GM18870 (cell line): Measurements from ENCODE around the gene TMEM221.
"Not testable (repeated sequence)": the region's sequence is repeated elsewhere in the genome, so short reads cannot be mapped to it uniquely, and the experiment has no call there.

ENCODE experiments used
- ATAC-seq: cut with Tn5 transposase; IDR thresholded peaks from one replicate; pipeline ENCODE4 v1.9.1; 2021; ENCODE audit warnings: moderate library complexity; ENCODE audit not compliant: unreplicated experiment

TMEM221 gene

DNA sequence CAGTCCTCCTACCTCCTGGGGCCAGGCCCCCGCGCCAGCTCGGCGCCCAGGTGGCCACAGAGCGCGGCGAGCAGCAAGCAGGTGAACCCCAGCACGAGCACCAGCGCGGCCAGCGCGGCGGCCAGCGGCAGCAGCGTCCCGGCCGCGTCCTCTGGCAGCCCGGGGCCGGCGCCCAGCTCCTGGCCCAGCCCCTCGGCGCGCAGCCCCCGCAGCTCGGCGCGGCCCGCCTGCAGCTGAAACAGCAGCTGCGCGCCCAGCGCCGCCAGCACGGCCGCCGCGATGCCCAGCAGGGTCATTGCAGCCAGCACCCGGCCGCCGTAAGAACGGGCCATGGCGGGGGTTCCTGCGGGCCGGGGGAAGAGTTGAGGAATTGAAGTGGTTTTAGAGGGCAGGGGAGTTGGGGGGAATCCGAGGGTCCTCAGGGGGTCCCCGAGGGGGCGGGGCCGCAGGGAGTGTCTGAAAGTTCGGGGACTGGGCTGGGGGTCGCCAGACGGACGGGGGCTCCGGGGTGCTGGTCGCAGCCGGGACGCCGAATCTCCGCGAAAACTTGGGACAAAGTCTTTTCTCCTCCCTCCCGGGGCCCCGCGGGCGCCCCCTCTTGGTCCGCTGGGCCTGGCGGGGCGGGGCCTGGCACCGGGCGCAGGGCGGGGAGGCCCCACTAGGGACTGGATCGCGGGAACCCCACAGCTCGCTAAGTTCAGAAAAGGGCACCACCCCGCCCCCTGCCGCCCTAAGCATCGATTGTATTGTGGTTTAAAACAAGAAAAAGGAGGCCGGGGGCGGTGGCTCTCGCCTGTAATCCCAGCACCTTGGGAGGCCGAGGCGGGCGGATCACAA lies at the start of gene TMEM221:
TSS of gene TMEM221 (minus strand) at position 538 of the 837 bp plus-strand sequence. CDS start at position 332, 206 bp downstream.
- no peak for ATAC-seq

DNA sequence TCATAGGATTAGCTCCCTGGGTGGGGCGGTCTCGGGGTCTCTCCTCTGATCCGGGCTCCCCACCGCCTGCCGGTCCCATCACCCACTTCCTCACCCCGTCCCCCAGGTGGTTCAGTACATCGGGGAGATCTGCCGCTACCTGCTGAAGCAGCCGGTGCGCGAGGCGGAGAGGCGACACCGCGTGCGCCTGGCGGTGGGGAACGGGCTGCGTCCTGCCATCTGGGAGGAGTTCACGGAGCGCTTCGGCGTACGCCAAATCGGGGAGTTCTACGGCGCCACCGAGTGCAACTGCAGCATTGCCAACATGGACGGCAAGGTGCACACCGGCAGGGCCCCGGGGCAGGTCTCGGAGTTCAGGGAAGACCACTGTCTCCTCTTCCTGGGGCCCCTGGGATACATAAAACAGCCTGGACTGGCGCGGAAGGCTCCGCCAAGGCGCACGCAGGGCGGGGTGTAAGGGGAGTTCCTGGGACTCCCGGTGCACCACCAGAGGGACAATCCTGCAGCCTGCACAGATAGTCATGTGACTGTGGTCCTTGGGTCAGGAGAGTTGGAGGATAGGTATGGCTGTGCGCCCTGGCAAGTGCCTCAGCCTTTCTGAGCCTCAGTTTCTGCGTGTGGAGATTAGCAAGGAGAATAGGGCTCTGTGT lies 48.8 kb upstream of the TMEM221 start:
- ATAC-seq: no peak

DNA sequence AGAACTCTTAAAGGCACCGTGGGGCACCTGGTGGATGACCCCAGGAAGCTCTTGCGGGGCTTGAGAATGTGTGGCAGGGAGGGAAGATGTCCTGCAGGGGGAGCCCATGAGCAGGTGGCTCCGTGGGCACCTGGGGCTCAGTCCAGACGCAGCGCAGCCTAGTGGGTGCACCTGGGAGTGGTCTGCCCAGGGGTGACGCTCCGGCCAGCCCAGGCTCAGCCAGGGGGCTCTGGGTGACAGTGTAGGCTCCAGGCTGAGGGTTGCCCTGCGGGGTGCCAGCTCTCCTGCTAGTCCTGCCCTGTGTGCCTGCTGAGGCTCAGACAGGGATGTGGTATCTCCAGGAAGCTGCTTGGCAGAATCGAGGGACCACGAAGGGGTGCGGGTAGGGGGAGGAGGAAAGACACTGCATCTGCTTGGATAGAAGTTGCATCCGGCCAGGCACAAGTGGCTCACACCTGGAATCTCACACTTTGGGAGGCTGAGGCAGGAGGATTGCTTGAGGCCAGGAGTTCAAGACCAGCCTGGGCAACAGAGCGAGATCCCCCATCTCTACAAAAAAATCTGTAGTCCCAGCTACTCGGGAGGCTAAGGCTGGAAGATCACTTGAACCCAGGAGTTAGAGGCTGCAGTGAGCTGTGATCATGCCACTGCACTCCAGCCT lies 48.0 kb upstream of the TMEM221 start:
- ATAC-seq: no peak

DNA sequence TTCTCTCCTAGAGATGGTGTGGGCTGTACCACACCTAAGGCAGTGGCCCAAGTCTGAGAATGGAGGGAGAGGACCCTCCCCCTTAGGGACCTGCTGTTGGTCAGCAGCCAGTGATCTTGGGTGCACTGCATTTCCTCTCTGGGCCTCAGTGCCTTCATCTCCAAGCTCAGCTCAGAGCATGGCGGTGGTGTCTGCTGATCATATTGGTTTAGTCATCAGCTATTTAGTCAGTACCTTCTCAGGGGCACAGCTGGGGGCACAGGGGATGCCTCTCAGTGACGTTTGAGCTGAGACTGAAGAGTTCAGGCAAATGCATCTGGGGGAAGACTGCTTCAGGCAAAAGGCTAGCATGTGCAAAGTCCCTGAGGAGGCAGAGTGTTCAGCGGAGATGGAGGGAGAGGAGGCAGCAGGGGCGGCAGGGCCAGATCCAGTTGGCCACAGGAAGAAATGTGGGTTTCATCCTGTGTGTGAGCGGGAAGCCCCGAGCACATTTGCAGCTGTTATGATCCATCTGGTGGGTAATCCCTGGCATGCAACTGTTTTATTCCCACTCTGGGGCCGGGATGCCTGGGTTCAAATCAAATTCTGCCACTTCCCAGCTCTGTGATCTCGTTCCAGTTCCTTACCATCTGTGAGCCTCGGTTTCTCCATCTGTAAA lies 47.3 kb upstream of the TMEM221 start:
- ATAC-seq: no peak

DNA sequence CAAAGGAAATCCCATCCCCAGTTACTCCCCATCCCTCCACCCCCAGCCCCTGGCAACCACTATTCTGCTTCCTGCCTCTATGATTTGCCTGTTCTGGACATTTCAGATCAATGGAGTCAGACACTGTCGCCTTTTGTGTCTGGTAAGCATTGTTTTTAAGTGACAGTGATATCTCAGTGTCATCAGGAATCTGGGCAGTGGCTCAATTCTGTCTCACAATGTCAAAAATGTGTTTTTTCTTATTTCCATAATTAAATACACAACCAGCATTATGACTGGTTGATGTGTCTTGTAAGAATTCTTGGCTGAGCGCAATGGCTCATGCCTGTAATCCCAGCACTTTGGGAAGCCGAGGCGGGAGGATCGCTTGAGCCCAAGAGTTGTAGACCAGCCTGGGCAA lies 42.8 kb upstream of the TMEM221 start:
- no peak for ATAC-seq

DNA sequence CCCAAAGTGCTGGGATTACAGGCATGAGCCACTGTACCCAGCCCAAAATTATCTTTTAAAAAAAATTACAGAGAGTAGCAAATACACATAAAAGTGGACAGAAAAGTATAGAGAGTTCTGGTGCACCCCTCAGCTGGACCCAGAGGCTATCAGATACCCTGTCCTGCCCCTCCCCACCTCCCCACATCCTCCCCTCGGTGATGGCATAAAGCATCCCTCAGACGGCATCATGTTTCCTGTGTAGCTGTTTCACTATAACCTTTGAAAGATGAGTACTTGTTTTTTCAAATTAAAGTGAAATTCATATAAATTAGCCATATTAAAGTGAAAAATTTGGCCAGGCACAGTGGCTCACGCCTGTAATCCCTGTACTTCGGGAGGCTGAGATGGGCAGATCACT lies 41.9 kb upstream of the TMEM221 start:
- ATAC-seq: no peak

DNA sequence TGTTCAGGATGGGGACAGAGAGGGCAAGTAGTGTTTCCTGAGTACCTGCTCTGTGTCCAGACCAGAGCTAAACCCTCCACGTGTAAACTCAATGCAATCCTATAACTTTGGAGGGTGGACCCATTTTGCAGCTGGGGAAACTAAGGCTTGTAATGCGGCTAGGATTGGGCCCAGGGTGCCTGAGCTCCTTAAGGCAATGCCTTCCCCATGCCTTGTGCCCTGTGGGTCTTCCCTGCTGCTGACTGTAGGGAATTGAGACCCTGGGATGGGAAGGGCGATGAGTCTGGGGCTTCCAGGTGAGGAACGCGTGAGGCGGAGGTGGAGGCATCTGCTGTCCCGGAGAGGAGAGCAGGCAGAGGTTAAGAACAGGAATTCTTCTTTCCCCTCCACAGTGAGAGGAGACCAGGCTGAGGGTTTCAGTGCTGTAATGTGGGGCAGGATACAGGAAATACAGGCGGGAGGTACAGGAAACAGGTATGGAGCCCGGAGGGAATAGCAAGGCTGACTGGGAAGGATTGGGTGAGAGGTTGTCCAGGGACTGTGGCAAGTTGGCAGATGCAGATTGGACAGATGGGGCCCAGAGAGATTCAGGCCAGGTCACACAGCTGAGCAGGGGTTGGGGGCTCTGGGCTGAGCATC lies 41.0 kb upstream of the TMEM221 start:
- ATAC-seq: no peak

DNA sequence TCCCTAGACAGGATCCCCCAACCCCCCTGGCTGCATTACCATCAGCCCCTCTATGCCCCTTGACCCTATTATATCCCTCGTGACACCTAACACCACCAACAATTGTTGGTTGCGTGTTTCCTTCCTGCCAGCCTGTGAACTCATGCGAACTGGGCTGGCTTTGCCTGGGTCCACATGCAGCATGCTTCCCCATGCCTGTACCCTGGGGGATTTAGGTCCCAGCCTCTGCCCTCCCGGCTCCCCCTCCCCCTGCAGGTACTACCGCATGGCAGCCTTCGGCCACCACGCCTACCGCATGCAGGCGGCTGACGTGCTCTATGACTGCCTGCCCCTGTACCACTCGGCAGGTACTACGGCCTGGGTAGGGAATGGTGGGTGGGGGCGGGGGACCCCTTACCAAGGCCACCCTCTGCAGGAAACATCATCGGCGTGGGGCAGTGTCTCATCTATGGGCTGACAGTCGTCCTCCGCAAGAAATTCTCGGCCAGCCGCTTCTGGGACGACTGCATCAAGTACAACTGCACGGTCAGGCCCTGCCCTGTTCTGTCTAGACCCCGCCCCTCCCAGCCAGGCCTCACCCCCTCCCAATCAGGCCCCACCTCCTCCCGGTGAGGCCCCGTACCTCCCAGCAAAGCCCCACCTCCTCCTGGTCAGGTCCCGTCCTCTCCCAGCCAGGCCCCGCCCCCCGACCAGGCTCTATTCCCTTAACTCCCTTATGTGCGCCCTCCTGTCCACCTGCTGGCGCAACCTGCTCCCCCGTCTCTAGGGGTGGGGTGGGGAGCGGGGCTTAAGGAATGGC lies 40.3 kb upstream of the TMEM221 start:
- no peak for ATAC-seq

DNA sequence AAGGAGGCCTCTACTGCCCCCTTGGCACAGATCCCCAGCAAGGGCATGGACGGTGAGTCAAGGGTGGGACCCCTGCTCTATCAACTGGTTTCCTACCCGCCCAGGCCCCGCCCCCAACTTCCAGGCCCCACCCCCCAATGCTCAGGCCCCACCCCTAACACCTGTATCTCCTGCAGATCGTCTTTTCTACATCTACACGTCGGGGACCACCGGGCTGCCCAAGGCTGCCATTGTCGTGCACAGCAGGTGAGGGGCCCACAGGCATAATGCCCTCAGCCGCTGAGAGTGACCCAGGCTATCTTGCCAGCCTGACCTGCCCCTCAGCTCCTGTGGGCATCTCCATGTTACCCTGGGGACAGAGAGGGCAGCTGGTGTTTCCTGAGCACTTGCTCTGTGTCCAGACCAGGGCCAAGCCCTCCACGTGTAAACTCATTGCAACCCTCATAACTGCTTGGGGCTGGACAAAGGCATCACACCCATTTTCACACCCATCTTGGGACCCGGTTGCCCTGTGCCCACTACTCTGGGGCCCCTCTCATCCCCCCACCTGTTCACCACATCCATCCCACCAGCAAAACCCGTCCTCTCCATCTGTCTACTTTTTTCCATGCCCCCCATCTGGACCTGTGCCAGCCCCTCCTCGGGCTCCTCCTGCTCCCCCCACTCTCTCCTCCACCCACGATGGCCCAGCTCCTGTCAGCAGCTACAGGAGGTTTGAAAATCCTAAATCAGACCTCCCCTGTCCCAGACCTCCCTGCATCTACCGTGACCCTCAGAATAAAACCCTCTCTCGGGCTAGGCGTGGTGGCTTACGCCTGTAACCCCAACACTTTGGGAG lies 39.0 kb upstream of the TMEM221 start:
- no peak for ATAC-seq

DNA sequence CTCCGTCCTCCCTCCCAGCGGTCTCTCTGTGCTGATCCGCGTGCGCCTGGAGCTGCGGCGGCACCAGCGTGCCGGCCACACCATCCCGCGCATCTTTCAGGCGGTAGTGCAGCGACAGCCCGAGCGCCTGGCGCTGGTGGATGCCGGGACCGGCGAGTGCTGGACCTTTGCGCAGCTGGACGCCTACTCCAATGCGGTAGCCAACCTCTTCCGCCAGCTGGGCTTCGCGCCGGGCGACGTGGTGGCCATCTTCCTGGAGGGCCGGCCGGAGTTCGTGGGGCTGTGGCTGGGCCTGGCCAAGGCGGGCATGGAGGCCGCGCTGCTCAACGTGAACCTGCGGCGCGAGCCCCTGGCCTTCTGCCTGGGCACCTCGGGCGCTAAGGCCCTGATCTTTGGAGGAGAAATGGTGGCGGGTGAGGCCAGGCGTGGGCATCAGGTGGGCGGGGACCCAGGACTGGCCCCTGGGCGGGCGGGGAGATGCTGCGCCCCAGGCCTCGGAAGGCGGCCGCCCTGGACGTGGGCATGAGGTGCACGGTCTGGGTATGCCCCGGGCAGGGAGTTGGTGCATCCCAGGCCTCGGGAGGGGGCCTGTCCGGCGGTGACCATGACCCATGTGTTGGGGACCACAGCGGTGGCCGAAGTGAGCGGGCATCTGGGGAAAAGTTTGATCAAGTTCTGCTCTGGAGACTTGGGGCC lies 38.2 kb upstream of the TMEM221 start:
- ATAC-seq: no peak

DNA sequence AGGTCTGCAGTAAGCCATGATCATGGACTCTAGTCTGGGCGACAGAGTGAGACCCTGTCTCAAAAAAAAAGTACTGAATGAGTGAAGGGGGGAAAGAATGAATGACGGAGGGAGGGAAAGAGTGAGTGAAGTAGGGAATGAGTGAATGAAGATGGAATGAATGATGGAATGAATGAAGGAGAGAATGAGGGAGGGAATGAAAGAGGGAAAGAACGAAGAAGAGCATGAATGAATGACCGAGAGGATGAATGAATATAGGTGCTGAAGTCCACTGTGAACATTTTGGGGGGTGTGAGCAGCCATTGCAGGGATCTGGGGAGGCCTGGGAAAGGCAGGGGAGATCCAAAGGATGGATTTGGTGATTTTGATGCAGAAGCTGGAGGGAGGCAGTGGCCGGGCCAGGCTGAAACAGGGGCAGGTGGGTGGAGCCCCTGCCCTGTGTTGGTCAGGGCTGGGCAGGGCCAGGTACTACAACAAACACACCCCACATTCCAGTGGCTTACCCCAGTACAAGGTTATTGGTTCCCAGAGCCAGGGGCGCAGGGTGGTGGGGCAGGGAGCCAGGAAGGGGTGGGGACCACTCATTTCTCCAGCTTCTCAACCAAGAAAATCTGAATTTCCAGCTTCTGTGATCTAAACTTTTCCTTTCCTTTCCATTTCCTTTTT lies 36.2 kb upstream of the TMEM221 start:
- no peak for ATAC-seq

DNA sequence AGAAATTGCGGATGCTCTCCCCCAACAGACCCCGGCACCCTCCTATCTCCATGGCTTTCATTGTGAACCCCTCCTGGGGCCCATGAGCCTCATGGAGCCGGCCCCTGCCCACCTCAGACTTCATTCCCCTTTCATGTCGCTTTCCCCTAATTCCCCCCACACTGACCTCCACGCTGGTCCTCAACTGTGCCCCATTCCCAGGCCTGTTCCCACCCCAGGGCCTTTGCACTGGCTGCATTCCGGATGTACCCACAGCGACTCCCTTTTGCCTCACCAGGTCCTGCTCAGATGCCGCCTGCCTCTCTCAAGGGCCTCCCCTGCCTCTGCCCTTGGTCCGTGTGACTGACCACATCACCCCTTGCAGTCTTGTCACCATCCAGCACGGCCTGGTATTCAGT lies 35.1 kb upstream of the TMEM221 start:
- no peak for ATAC-seq

DNA sequence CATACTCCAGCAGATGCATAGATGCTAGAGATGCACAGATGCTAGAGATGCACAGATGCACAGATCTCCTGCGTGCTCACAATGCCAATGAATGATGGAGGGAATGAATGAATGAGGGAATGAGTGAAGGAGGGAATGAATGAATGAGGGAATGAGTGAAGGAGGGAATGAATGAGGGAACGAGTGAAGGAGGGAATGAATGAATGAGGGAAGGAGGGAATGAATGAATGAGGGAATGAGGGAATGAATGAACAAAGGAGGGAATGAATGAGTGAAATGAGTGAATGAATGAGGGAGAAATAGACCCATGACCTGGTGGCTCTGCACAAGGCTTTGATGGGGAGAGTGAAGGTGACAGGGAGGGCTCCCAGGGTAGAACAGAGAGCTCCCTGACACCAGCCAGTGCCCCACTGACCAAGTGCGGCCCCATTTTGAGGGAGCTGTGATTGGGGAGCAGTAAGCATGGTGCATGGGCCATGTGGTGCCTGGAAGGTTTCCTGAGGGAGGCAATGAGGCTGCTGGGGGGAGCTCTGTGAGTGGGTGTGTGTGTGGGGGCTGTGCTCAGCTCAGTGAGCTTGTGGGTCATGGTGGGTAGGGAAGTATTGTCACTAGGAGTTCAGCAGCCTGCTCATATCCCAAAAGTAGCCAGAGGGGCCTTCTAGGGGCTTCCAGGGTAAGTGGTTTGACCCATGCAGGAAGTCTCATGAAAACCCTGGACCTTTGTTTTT lies 34.6 kb upstream of the TMEM221 start:
- ATAC-seq: no peak

DNA sequence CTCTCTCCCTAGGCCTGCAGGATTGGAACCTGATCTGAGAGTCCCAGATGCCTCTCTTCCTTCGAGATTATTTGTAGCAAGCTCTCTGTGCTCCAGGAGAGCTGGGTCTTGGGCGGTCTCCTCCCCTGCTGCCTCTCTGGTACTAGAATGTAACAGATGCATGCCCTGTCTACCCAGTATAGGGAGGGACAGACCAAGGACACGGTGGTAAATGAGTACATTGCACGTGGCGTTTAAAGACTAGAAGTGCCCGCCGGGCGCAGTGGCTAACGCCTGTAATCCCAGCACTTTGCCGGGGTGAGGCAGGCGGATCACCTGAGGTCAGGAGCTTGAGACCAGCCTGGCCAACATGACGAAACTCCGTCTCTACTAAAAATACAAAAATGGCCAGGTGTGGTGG lies 33.5 kb upstream of the TMEM221 start:
- ATAC-seq: no peak

DNA sequence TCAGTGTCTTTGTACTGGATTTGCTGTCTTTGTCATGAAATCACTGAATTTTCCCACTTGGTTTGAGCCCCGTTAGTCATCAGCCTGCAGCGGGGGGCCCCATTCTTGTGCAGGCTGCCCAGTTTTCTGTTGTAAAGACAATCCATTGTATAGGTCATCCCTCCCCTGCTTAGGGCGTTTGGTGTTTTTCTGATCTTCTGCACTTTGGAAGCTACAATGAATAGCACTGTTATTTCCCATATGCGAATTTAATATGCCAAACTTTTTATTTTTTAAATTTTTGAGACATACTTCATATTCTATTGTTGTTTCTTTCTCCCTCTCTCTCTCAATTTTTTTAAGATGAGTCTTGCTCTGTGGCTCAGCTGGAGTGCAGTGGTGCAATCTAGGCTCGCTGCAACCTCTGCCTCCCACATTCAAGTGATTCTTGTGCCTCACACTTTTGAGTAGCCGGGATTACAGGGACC lies 30.9 kb upstream of the TMEM221 start:
- ATAC-seq: no peak

DNA sequence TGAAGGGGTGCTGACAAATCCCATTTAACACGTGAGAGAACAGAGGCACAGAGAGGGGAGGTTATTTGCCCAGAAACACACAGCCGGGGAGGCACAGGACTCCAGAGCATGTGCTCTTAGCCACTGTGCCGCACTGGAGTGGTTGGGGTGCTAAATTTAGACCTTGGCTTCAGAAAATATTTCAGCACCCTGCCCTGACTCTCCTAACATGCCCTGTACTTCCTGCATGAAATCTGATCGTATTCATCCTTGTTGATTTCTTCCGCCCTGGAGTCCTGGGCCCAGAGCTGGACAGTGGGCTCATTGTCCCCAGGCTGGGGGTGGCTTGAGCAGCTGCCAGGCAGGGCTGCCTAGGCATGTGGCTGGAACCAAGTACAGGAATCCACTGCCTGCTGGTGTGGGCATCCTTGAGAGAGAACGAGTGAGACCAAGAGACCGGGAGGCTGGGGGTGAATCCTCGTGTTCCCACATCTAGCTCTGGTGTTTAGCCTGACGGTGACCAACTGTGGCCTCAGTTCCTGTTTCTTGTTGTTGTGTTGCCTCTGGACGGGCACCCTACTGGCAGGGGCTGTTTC lies 27.2 kb upstream of the TMEM221 start:
- ATAC-seq: no peak

DNA sequence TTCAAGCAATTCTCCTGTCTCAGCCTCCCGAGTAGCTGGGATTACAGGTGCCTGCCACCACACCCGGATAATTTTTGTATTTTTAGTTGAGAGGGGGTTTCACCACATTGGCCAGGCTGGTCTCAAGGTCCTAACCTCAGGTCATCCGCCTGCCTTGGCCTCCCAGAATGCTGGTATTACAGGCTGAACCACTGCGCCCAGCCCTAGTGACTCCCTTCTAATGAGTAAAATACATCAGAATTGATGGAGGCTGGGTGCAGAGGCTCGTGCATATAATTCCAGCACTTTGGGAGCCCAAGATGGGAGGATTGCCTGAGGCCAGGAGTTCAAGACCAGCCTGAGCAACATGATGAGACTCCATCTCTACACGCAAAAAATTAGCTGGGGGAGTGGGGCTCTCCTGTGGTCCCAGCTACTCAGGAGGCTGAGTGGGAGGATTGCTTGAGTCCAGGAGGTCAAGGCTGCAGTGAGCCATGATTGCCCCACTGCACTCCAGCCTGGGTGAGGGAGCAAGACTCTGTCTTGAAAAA lies 26.6 kb upstream of the TMEM221 start:
- ATAC-seq: not testable (repeated sequence)
